ENCODE data around the gene CEMP1. TPM values are rescaled to one million over a fixed set of nuclear protein-coding genes. Genes with fewer than 3 reads are reported as not detected.

The CEMP1 gene
- total RNA-seq, 1 donor from 2014 or later: not detected

DNA sequence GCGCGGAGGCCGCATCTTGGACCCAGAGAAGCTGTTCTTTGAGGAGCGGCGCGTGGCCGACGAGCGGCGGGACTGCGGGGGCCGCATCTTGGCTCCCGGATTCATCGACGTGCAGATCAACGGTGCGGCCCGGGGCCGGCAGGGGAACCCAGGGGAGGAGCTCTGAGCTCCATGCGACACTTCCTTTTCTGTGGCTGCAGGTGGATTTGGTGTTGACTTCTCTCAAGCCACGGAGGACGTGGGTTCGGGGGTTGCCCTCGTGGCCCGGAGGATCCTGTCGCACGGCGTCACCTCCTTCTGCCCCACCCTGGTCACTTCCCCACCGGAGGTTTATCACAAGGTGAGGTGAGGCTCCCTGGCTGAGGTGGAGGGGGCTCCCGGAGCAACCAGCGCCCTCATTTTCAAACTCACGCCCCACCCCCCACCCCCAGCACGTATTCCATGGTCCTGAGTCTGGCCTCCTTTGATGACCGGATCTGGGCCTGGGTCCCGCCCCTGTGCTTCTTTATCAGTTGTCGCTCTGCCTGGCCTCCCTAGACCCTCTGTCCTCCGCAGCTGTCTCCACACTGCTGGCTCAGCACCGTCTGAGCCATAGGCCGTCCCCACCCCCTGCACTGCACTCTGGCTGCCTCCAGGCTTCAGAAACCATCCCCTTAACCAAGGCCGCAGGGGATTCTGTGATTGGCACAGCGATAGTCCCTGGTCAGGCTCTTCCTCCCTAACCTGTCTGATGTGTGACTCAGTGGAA lies 10.2 kb downstream of the CEMP1 start:
- DNase-seq (ENCODE audit: extremely low read depth, low read depth, low spot score): no peak

DNA sequence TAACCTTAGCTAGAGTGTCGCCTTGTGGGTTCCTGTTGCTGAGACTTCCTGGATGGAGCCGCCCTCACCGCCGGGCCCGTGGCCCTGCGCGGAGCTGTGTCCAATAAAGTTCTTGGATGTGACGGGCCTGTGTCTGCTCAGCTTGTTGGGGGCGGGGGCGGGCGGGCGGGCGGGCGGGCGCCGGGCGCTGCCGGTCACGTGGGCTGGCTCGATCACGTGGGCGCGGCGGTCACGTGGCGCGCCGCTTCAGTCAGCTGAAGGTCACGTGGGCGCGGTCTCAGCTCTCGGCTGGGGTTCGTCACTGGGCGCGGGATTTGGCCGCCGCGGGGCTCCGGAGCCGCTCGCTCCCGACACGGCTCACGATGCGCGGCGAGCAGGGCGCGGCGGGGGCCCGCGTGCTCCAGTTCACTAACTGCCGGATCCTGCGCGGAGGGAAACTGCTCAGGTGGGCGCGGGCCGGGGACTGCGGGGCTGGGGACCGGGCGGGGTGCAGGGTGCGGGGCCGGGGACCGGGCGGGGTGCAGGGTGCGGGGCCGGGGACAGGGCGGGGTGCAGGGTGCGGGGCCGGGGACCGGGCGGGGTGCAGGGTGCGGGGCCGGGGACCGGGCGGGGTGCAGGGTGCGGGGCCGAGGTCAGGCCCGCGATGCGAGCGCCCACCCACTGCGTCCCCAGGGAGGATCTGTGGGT lies 11.0 kb downstream of the CEMP1 start, which contains the start of gene AMDHD2:
Gene AMDHD2, plus strand, starts transcription at position 275 of the 687 bp plus-strand sequence. Its CDS starts 88 bp downstream, at position 363.
- DNase-seq (ENCODE audit: extremely low read depth, low read depth, low spot score): no peak

DNA sequence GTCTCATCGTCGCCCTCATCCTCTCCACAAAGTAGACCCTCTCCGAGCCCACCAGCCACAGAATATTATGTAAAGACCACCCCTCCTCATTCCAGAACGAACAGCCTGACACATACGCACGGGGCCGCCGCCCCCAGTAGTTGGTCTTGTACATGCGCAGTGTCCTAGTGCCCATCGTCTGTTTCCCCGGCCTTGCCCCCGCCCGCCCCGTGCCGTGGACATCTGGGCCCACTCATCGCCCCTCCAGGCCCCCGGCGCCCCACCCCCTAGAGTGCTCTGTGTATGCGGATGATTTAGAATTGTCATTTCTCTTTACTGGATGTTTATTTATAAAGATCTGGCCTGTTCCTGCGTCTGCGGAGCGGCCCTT lies 11.5 kb downstream of the CEMP1 start:
- no peak for DNase-seq (ENCODE audit: extremely low read depth, low read depth, low spot score)

DNA sequence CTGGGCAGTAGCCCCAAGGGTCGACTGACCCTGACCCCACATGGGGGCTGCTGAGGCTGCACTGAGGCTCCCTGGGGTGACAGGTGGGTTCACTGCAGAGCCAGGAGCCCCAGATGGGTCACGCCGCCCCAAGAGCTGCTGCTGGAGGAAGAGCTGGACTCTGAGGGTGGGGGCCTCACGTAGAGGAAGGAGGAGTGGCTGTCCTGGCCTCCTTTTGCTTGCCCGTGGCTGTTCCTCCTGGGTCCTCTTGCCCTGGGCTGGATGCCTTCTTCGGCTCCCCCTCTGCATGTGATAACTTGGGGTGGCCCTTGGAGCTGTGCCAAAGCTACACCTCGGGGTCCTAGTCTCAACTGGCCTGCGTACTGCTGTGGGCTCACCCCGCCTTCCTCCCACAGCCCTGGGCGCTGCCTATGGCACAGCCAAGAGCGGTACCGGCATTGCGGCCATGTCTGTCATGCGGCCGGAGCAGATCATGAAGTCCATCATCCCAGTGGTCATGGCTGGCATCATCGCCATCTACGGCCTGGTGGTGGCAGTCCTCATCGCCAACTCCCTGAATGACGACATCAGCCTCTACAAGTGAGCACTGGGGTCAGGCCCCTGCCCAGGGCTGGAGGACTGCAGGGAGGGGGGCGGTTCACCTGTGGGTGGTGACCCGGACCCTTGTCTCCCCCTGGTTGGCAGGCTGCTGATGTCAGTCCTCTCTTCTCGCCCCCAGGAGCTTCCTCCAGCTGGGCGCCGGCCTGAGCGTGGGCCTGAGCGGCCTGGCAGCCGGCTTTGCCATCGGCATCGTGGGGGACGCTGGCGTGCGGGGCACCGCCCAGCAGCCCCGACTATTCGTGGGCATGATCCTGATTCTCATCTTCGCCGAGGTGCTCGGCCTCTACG lies 12.1 kb downstream of the CEMP1 start:
- DNase-seq (ENCODE audit: extremely low read depth, low read depth, low spot score): no peak

DNA sequence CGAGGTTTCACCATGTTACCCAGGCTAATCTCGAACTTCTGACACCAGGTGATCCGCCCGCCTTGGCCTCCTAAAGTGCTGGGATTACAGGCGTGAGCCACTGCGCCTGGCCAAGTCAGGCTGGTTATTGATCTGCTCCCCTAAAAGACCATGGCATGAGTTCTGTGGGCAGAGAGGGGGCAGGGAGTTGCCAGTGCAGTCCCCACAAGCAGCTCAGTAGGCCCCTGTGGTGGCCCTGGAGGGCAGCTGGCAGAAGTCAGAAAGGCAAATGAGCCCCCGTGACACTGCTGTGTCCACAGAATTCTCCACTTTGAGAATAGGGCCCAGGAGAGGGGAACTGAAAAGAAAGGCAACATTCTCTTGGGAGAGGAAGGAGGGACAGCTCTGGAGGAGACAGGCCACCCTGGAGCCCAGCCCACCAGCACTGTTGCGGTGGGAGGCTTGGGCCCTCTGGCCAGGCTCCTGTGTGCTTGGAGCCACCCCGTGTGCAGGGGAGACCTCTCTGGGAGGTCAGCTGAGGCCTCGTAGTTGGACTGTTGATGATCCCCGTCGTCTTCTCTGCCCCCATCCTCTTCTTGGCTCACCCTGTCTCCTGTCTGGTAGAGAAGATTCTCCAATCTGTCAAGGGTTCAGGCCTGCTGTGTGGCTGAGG lies 13.1 kb downstream of the CEMP1 start:
- DNase-seq (ENCODE audit: extremely low read depth, low read depth, low spot score): no peak

DNA sequence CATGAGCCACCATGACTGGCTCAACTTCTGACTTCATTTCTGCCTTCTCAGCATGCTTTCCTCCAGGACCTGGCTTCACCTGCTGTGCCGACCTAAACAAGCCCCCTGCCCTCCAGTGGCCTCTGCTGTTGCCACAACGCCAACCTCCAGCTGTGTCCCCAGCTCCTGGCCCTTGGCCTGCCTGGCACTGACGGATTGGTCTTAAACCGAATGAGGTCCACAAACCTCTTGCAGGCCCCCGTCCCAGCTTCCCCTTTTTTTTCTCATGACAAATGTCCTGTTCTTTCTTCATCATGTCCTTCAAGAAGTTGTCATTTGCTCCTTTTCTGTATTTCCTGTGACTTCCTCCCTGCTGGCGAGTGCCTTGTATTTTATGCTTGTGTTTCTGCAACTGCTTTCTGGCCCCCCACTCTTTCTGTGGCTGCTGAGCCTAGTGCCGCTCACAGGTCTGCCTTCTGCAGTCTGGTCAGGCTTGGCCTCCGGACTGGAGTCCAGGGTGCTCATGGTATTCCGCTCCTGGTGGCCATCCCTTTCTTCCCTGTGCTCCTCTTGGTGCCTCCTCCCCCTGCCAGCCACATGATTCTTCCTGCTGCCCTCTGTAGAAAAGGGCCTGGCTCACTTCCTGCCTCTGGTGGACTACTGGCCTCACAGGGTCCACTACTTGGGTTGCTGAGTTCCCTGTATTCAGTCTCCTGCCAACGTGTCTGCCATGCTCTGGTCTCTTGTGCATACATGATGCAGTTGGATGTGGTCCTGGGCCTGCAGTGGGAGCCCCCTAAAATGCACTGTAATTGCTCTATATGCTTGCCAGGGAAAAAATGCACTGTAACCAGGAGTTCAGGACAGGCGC lies 14.6 kb downstream of the CEMP1 start:
- DNase-seq (ENCODE audit: extremely low read depth, low read depth, low spot score): no peak

DNA sequence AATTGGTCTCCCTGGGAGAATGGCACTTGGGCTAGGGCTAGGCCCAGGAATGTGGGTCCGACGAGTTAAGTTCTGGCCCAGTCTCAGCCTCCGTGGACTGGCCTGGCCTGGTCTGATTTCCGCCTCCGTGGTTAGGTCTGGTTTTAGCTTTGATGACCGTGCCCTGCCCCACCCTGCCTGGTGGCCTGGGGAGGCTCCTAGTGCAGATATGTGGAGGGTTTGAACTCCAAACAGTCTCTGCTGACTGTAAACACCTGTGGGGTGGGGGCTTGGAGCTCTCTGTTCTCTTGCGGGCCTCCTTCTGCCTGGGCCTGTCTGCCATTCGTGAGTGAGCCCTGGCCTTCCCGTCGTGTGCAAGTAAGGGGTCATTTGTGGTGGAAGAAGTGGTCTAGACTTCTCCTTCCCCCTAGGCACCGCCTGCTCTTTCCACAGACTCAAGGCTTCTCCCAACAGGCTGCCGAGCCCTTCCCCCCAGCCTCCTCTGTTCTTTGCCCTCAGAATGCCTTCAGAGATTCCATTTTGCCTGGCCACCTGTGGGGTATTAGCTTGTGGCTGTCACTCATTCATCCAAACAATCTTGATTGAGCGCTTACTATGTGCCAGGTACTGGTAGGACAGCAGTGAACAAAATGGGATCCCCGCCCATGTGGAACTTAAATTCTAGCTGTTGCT lies 15.9 kb downstream of the CEMP1 start:
- no peak for DNase-seq (ENCODE audit: extremely low read depth, low read depth, low spot score)

DNA sequence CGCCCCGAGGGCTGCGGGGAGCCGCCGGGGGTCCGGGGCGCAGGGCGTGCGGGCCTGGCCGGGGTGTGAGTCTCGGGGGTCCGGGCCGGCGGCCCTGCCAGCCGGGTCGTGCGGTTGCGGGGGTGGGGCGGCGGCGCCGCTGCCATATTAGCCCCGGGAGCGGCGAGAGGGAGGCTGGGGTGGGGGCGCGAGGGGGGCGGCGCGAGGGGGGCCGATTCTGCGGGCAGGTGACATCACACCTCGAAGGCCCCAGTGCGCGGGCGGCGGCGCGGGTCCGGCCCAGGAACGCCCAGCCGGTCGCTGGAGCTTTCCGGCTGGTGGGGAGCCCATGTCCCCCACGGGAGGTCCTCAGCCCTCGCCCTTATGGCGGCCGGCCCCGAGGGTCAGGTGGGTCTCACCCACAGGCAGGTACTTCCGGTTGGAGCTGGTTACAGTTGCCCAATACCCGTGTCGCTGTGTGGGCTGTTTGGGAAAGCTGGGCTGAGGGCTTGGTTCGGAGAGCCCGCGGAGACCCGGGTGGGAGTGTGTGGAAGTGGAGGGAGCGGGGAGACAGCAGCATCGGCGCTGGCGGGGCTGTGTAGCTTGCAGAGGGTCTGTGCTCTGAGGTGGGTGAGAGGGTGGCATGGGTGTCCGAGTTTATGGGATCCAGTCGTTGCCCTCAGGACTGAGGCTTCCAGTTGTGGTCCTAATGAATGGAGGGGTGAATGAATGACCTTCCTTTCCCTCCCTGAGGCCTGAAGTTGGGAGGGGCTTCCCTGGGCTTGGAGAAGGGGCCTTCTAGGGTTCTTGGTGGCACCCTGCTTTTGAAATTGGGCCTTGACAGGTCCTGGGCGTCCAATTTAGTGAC lies 16.7 kb downstream of the CEMP1 start:
- DNase-seq (ENCODE audit: extremely low read depth, low read depth, low spot score): no peak

DNA sequence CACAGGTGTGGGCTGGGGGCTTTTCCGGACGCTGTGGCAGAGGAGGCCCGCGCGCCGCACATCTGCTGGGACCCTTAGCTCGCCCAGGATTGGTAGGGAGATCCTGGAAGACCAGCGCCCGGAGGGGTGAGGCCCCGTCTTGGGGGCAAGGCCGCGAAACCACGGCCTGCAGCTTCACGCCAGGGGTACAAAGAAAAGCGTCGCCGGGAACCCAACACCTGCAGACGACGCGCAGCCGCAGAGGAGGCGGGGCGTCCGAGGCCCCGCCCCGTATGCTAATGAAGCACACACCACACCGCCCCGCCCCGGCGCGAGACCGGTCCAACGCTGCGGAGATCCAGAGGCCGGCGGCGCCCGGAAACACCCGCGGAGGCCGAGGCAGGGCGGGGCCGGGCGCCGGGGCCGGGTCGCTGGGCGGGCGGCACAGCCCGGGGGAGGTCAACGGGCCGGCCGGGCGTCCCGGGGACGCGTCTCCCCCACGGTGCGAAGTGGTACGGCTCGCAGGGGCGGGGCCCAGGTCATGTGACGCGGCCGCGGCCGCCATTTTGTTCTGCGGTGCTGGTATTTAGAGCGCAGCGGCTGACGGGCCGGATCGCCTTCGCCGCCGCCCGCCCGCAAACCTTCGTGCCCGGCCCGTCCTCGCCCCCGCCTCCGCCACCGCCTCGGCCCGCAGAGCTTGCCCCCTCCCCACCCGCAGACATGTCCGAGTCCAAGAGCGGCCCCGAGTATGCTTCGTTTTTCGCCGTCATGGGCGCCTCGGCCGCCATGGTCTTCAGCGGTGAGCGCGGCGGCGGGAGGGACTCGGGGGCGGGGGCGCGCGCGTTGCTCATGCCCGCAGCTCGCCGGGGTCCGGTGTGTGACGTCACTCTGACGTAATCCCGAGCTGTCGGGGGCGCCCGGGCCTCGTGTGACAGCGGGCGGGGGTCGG lies 17.5 kb downstream of the CEMP1 start, which contains the start of gene ATP6V0C:
Gene ATP6V0C, plus strand, starts transcription at position 548 of the 928 bp plus-strand sequence. Its CDS starts 152 bp downstream, at position 700.
- no peak for DNase-seq (ENCODE audit: extremely low read depth, low read depth, low spot score)

DNA sequence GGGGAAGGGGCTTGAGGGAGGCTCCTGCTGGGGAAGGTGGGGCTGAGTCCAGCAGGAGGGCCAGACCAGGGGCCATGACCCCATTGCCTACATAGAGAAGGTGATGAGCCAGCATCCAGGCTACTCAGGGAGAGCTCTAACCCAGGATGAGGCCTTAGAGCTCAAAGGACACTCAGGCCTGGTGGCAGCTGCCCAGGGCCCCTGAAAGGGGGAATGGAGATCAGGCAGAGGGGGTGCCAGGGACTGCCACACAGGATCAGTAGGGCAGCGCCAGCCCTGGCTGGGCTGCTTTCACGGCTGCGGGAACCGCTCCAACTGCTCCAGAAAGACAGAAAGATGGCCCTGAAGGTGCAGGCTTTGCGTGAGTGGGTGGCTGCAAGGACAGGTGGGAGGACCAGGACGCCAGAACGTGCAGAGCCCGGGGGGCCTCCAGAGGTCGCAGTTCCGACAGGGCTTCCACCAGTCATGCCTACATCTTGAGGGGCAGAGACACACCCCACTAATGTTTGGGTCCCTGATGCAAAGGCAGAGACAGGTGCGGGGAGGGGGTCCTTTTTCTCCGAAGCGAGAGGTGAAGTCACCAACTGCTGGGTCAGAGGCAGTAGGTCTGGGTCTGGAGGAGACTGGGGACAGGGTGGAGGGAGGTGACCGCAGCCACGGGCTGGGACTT lies 18.3 kb downstream of the CEMP1 start:
- no peak for DNase-seq (ENCODE audit: extremely low read depth, low read depth, low spot score)

DNA sequence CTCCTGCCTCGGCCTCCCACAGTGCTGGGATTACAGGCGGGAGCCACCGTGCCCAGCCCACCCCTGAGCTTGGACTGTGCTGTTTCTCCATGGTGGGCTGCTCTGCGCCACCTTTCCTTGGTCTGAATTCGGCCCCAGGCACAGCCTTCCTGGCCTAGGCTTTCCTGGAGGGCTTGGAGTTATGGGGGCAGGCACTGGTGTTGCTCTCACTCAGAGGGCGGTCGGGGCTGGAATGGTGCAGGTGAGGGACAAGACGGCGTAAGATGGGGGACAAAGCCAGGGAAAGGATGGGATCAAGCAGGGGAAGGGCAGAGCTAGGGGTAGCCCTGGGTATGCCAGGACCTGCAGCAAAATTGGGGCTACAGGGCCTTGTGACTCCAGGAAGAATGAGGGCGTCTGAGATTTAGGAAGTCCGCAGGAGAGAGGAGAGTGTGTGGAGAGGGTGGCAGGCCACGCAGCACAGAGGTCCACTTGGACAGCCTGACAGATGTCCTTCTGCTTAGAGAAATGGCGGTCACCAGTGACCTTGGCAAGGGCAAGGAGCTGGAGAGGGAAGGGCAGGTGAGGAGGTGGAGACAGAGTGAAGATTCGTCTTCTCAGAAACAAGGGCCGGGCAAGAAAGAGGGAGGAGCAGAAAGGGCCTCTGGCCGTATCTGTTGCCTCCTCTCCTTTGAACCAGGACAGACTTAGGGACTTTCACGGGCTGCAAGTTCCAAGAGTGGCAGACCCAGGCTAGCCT lies 19.0 kb downstream of the CEMP1 start:
- no peak for DNase-seq (ENCODE audit: extremely low read depth, low read depth, low spot score)

DNA sequence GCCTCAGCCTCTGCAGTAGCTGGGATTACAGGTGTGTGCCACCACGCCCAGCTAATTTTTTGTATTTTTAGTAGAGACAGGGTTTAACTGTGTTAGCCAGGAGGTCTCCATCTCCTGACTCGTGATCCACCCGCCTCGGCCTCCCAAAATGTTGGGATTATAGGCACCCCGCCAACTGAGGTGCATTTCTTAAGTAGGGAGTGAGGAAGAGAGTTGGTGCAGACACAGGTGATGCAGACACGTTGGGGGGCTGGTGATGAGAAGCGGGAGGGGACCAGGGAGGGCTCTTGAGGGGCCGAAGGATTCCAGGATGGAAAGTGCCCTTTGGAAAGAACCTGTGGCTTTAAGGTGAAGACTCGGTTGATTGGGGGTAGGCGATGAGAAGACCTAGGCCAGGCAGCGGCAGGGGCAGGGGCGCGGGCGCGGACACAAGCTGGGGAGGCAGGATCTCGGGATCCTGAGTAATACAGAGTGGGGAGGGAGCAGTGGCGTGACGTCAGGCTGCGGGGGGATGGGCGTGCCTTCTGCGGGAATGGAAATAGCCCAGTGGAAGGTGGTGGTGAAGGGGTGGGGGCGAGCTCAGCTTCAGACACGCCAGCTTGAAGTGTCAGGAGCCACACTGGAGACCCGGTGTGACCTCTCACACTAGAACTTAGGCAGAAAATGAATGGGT lies 19.9 kb downstream of the CEMP1 start:
- DNase-seq (ENCODE audit: extremely low read depth, low read depth, low spot score): no peak

DNA sequence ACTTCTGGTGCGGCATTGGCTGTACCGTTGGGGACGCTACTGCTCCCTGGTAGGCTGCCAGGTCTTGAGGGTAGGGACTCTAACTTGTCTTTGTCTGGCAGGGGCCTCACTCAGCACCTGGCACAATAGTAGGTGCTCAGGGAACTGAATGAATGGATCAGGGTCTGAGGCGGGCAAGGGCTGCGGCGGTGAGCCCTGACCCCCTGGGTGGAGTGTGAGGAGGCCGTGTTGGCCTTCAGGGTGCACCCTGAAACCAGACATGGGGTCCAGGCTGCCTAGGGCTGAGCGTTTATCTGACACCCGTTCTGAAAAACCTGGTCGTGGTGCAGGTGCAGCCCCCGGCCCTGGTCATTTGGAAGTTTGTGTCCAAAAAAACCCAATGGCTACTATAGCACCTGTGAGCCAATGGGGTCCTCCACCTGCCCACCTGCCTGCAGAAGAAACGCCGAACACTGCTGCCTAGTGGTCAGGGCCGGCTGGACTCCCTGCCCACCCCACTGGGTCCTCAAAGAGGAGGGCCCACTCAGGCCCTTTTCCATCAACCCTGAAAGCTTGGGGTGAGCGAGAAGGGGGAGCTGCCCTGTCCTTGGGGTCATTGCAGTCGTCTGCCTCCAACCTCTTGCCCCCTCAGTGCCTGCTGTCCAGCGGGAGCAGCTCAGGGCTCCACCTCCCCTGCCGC lies 22.3 kb downstream of the CEMP1 start:
- DNase-seq (ENCODE audit: extremely low read depth, low read depth, low spot score): no peak

DNA sequence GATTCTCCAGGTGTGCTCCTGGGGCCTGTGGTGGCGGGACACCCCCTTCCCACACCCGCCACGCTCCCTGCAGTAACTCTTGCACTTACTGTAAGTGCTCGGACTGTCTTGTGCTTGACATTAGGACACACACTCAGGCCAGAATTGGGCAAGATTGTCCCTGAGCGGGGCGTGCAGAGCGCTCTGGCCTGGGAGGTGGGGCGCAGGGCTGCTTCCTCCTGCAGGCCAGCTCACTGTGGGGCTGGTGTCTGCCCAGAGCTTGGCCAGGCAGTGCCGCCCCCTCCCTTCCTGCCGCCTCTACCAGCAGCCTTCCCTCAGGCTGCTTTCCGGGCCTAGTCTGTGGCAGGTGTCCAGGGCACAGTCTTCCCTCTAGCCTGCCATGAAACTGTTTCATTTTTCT lies 23.5 kb downstream of the CEMP1 start:
- no peak for DNase-seq (ENCODE audit: extremely low read depth, low read depth, low spot score)

Measured in glomerular endothelial cell (primary cell).